ENCODE data around the gene MERTK. TPM values are rescaled to one million over a fixed set of nuclear protein-coding genes. Genes with fewer than 3 reads are reported as not detected.

MERTK gene
- total and polyA plus RNA-seq, 2 donors (not counting 1 experiment from before 2014, with no cell fraction given): 0.04 to 0.34 TPM

- H3K79me2 ChIP-seq (ENCODE audit: control insufficient read depth, insufficient read depth, low read length): no peaks in the 10 kb centered on the region
- no peaks in the 10 kb centered on the region for H3K4me1 ChIP-seq (ENCODE audit: control insufficient read depth in 2 of 2, insufficient read depth in 2 of 2, low read length in 2 of 2)
- H3K36me3 ChIP-seq (replicated peaks in 1 of 2; ENCODE audit: control extremely low read depth in 1 of 2, control insufficient read depth in 1 of 2, extremely low read depth in 1 of 2, insufficient read depth in 2 of 2, low read length in 1 of 2): no peaks in the 10 kb centered on the region
- intact Hi-C loops (cut with micrococcal nuclease): no loop called here
- TF ChIP-seq EZH2 (IDR thresholded peaks at IDR 0.05; ENCODE audit: borderline replicate concordance, insufficient read depth, low read depth, low read length, poor library complexity, severe bottlenecking) (no peak), CTCF (IDR thresholded peaks at IDR 0.05) (no peak)
- POLR2A ChIA-PET: no interaction called here
- no peak overlapping the region for H3K4me3 ChIP-seq (ENCODE audit: control extremely low read depth in 1 of 5, extremely low read depth in 1 of 5, insufficient read depth in 1 of 5, low read depth in 2 of 5, low read length in 4 of 5)
- WGBS (ENCODE audit: insufficient coverage): no CpG with 5 or more reads among the region's 4 CpGs
- no peaks in the 10 kb centered on the region for H3K9me3 ChIP-seq (ENCODE audit: control extremely low read depth in 1 of 3, control insufficient read depth in 2 of 3, insufficient read depth in 1 of 3, low read length in 2 of 3)
- peaks cover 11% of the 10 kb centered on the region for H3K27me3 Mint-ChIP-seq
- H3K4me3 Mint-ChIP-seq: no peak overlapping the region
- no peaks in the 10 kb centered on the region for H3K27me3 ChIP-seq (replicated peaks in 1 of 4; ENCODE audit: control extremely low read depth in 1 of 4, control insufficient read depth in 3 of 4, insufficient read depth in 4 of 4, low read length in 3 of 4)
- CTCF ChIA-PET: no interaction called here
- H2AFZ ChIP-seq (ENCODE audit: insufficient read depth, low read depth, low read length, poor library complexity, severe bottlenecking): no peak overlapping the region
- no peaks in the 10 kb centered on the region for H4K20me1 ChIP-seq (ENCODE audit: control insufficient read depth, insufficient read depth, low read length, poor library complexity, severe bottlenecking)
- H3K27ac Mint-ChIP-seq: no peak overlapping the region
- DNase-seq: no peak
- H3K4me2 ChIP-seq (replicated peaks; ENCODE audit: low read depth, low read length, poor library complexity, severe bottlenecking): no peak overlapping the region
- ATAC-seq (ENCODE audit: low read depth): no peak
- no peak overlapping the region for H3K27ac ChIP-seq (ENCODE audit: low read length in 2 of 2)
- H3K4me1 Mint-ChIP-seq: no peaks in the 10 kb centered on the region
- H3K9ac ChIP-seq (ENCODE audit: low read length): no peak overlapping the region
- no peaks in the 10 kb centered on the region for H3K9me3 Mint-ChIP-seq (ENCODE audit: insufficient read depth)
Observed at GRCh38 chr2:111985514-111985913, 87.1 kb downstream of the MERTK start.

- Histone ChIP-seq H3K27me3 (replicated peaks in 1 of 4; ENCODE audit: control extremely low read depth in 1 of 4, control insufficient read depth in 3 of 4, insufficient read depth in 4 of 4, low read length in 3 of 4) (no peaks in the 10 kb centered on the region), H3K79me2 (ENCODE audit: control insufficient read depth, insufficient read depth, low read length) (no peaks in the 10 kb centered on the region), H3K4me3 (ENCODE audit: control extremely low read depth in 1 of 5, extremely low read depth in 1 of 5, insufficient read depth in 1 of 5, low read depth in 2 of 5, low read length in 4 of 5) (no peak overlapping the region), H3K36me3 (replicated peaks in 1 of 2; ENCODE audit: control extremely low read depth in 1 of 2, control insufficient read depth in 1 of 2, extremely low read depth in 1 of 2, insufficient read depth in 2 of 2, low read length in 1 of 2) (no peaks in the 10 kb centered on the region), H3K4me2 (replicated peaks; ENCODE audit: low read depth, low read length, poor library complexity, severe bottlenecking) (no peak overlapping the region), H3K9ac (ENCODE audit: low read length) (no peak overlapping the region), H2AFZ (ENCODE audit: insufficient read depth, low read depth, low read length, poor library complexity, severe bottlenecking) (no peak overlapping the region), H3K9me3 (ENCODE audit: control extremely low read depth in 1 of 3, control insufficient read depth in 2 of 3, insufficient read depth in 1 of 3, low read length in 2 of 3) (no peaks in the 10 kb centered on the region), H3K27ac (ENCODE audit: low read length in 2 of 2) (no peak overlapping the region), H4K20me1 (ENCODE audit: control insufficient read depth, insufficient read depth, low read length, poor library complexity, severe bottlenecking) (no peaks in the 10 kb centered on the region), H3K4me1 (ENCODE audit: control insufficient read depth in 2 of 2, insufficient read depth in 2 of 2, low read length in 2 of 2) (no peaks in the 10 kb centered on the region)
- WGBS (ENCODE audit: insufficient coverage): 60% methylated on average over 5 of the region's 6 CpGs
- Mint-ChIP-seq H3K4me3 (no peak overlapping the region), H3K4me1 (no peaks in the 10 kb centered on the region), H3K27me3 (peaks cover 11% of the 10 kb centered on the region), H3K27ac (no peak overlapping the region), H3K9me3 (ENCODE audit: insufficient read depth) (no peaks in the 10 kb centered on the region)
- ATAC-seq (ENCODE audit: low read depth): no peak
- intact Hi-C loops (cut with micrococcal nuclease): no loop called here
- DNase-seq: no peak
- ChIA-PET CTCF (no interaction called here), POLR2A (no interaction called here)
- TF ChIP-seq EZH2 (IDR thresholded peaks at IDR 0.05; ENCODE audit: borderline replicate concordance, insufficient read depth, low read depth, low read length, poor library complexity, severe bottlenecking) (no peak), CTCF (IDR thresholded peaks at IDR 0.05) (no peak)
Observed at GRCh38 chr2:111986116-111986900, 87.9 kb downstream of the MERTK start.
